Activated CD8-positive, alpha-beta T cell treated with anti-CD3 and anti-CD28 coated beads for 36 hours (primary cell): Measurements from ENCODE around the gene PSMC4. TPM values are rescaled to one million over a fixed set of nuclear protein-coding genes. Genes with fewer than 3 reads are reported as not detected.

ENCODE experiments used
- ATAC-seq: fragments of 200-7000 bp; cut with Tn5 transposase; one replicate; pipeline ENCODE4 v1.10.0; 2021; ENCODE audit warnings: mild to moderate bottlenecking, moderate library complexity
- CTCF ChIA-PET: fragments of 350-600 bp; sonication (Branson Sonifier 250); formaldehyde crosslinking; loops from one replicate; lab custom pipeline; 2021; ENCODE audit warnings: antibody characterized with exemption; lab: Charles Lee
- POLR2A ChIA-PET: fragments of 350-600 bp; sonication (Branson Sonifier 250); formaldehyde crosslinking; loops from one replicate; lab custom pipeline; 2021; ENCODE audit warnings: antibody characterized with exemption; lab: Charles Lee
- DNase-seq: peaks from one replicate; pipeline ENCODE4 v3.0.0-alpha.2; 2020
- H3K27ac Mint-ChIP-seq: one replicate; pipeline ENCODE4 v1.8.0; 2021; ENCODE audit warnings: mild to moderate bottlenecking, mixed read lengths
- H3K27me3 Mint-ChIP-seq: one replicate; pipeline ENCODE4 v1.8.0; 2021; ENCODE audit warnings: mixed read lengths
- H3K36me3 Mint-ChIP-seq: one replicate; pipeline ENCODE4 v1.8.0; 2021; ENCODE audit warnings: low read depth, mixed read lengths
- H3K4me1 Mint-ChIP-seq: one replicate; pipeline ENCODE4 v1.8.0; 2021; ENCODE audit warnings: low read depth, mixed read lengths
- H3K4me3 Mint-ChIP-seq: one replicate; pipeline ENCODE4 v1.8.0; 2021; ENCODE audit warnings: mild to moderate bottlenecking, moderate library complexity, mixed read lengths
- H3K9me3 Mint-ChIP-seq: one replicate; pipeline ENCODE4 v1.8.0; 2021; ENCODE audit warnings: mixed read lengths
- CTCF ChIP-seq: fragments of 200-600 bp; IDR thresholded peaks from one replicate; pipeline ENCODE4 v1.8.0; 2022; ENCODE audit warnings: antibody characterized with exemption, mild to moderate bottlenecking
- intact Hi-C: fragments of 100-400 bp; cut with micrococcal nuclease; formaldehyde crosslinking; loops from one replicate; pipeline ENCODE4 v1.10.0; 2022
- total RNA-seq, 2 experiments: library from RNA; stranded (reverse); gene quantifications; one replicate each; pipeline ENCODE4 v1.2.3, GENCODE V29; 2021

Gene PSMC4
- total RNA-seq, 2 experiments from 2014 or later, result 105 to 107 TPM

DNA sequence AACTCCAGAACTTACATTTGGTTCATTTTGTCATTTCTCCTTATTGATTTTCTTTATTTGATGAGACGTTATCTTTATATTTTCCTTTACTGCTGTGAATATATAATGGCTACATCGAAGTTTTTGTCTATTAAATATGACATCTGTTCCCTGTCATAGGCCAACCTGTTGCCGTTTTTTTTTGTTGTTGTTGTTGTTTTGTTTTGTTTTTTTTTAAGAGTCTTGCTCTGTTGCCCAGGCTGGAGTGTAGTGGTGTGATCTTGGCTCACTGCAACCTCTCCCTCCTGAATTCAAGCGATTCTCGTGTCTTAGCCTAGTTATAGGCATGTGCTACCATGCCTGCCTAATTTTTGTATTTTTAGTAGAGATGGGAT is 55.6 kb downstream of the PSMC4 start:
- no peaks in the 10 kb centered on the region for H3K27me3 Mint-ChIP-seq
- ATAC-seq, result no peak
- POLR2A ChIA-PET, result no interaction called here

More for the DNA sequence above, 55.6 kb downstream of the PSMC4 start:
- TF ChIP-seq CTCF, result no peak
- CTCF ChIA-PET, result no interaction called here
- DNase-seq, result no peak
- Mint-ChIP-seq H3K9me3 (peaks cover 60% of the 10 kb centered on the region), H3K36me3 (peaks cover 27% of the 10 kb centered on the region), H3K27ac (no peak overlapping the region), H3K4me1 (no peaks in the 10 kb centered on the region), H3K4me3 (no peak overlapping the region)
- intact Hi-C loops, result no loop called here

Other genes with a start within 250 kb of the PSMC4 start
- not detected for gene CLC, start 233.1 kb upstream of the PSMC4 start, total RNA-seq
- not detected for gene LEUTX, start 192.3 kb upstream of the PSMC4 start, total RNA-seq
- gene DYRK1B, start 137.0 kb upstream of the PSMC4 start, total RNA-seq, result 1 to 10 TPM; 5.4 to 7.0 TPM
- gene FBL, start 124.8 kb upstream of the PSMC4 start, total RNA-seq, result 100 to 1,000 TPM; 901 to 905 TPM
- gene FCGBP, start 36.5 kb upstream of the PSMC4 start, total RNA-seq, result 1 to 10 TPM; 4.8 to 6.9 TPM
- 1 to 10 TPM; 5.2 to 5.6 TPM for gene ZNF546, start 25.9 kb downstream of the PSMC4 start, total RNA-seq
- gene ZNF780B, start 85.1 kb downstream of the PSMC4 start, total RNA-seq, result 10 to 100 TPM; 15.5 to 18.6 TPM
- gene ZNF780A, start 119.8 kb downstream of the PSMC4 start, total RNA-seq, result 10 to 100 TPM; 12.9 to 13.3 TPM
- gene MAP3K10, start 220.3 kb downstream of the PSMC4 start, total RNA-seq, result 10 to 100 TPM; 11.3 to 12.6 TPM
- not detected for gene TTC9B, start 247.2 kb downstream of the PSMC4 start, total RNA-seq